Lower lobe of right lung (tissue), 2 donors: Measurements from ENCODE around the gene KIF19. TPM values are rescaled to one million over a fixed set of nuclear protein-coding genes. Genes with fewer than 3 reads are reported as not detected.

Source experiments
- ATAC-seq, 2 donors: fragments of 200-7000 bp; cut with Tn5 transposase; one replicate each; pipeline ENCODE4 v1.9.1; 2020 to 2022; ENCODE audit warnings: mild to moderate bottlenecking in 2 of 2, moderate library complexity in 2 of 2
- DNase-seq: peaks from one replicate; pipeline ENCODE4 v3.0.0-alpha.2; 2020
- H3K27ac ChIP-seq: fragments of 200-600 bp; one replicate; pipeline ENCODE4 v1.8.0; 2022
- H3K27me3 ChIP-seq: fragments of 200-600 bp; one replicate; pipeline ENCODE4 v1.8.0; 2022; ENCODE audit warnings: low read depth
- H3K36me3 ChIP-seq: fragments of 200-600 bp; one replicate; pipeline ENCODE4 v1.8.0; 2022; ENCODE audit warnings: mild to moderate bottlenecking
- H3K4me1 ChIP-seq: fragments of 200-600 bp; one replicate; pipeline ENCODE4 v1.8.0; 2022
- H3K4me3 ChIP-seq: fragments of 200-600 bp; one replicate; pipeline ENCODE4 v1.8.0; 2022; ENCODE audit warnings: mild to moderate bottlenecking
- H3K9me3 ChIP-seq: fragments of 200-600 bp; one replicate; pipeline ENCODE4 v1.8.0; 2022
- CTCF ChIP-seq: fragments of 200-600 bp; IDR thresholded peaks from one replicate; pipeline ENCODE4 v1.8.0; 2022; ENCODE audit warnings: antibody characterized with exemption, mild to moderate bottlenecking
- intact Hi-C: fragments of 100-400 bp; cut with DNase I; formaldehyde crosslinking; loops from one replicate; pipeline ENCODE4 v1.11.0; 2022
- total RNA-seq: library from RNA; stranded (reverse); fragmentation: NEBNext Ultra II Directional; extraction: Animal tissue kit (Norgen Biotek cat#: 25700); gene quantifications from one replicate; pipeline ENCODE4 v1.2.1, GENCODE V29; 2021
- donor health status: DM: no; HTN: yes; CAD: no; lungs with severe emphysema.

Gene KIF19
- total RNA-seq, 1 donor from 2014 or later, result 3.6 TPM

GRCh38 chr17:74329378-74329777 is 3.4 kb downstream of the KIF19 start:
- no peak overlapping the region for H3K27ac ChIP-seq
- no peaks in the 10 kb centered on the region for H3K36me3 ChIP-seq
- intact Hi-C loops, result no loop called here
- no peak overlapping the region for H3K4me3 ChIP-seq
- DNase-seq (no peak), ATAC-seq (no peak)
- no peak for TF ChIP-seq CTCF
- peaks cover 21% of the 10 kb centered on the region for H3K4me1 ChIP-seq
- H3K9me3 ChIP-seq, result no peaks in the 10 kb centered on the region
- peaks cover 26% of the 10 kb centered on the region for H3K27me3 ChIP-seq

GRCh38 chr17:74330446-74330845 is 4.4 kb downstream of the KIF19 start:
- Histone ChIP-seq H3K4me3 (no peak overlapping the region), H3K27me3 (peaks cover 26% of the 10 kb centered on the region), H3K36me3 (no peaks in the 10 kb centered on the region), H3K27ac (no peak overlapping the region), H3K4me1 (peaks cover 17% of the 10 kb centered on the region), H3K9me3 (no peaks in the 10 kb centered on the region)
- intact Hi-C loops, result no loop called here
- DNase-seq, result no peak
- ATAC-seq, result no peak
- TF ChIP-seq CTCF, result no peak

DNA sequence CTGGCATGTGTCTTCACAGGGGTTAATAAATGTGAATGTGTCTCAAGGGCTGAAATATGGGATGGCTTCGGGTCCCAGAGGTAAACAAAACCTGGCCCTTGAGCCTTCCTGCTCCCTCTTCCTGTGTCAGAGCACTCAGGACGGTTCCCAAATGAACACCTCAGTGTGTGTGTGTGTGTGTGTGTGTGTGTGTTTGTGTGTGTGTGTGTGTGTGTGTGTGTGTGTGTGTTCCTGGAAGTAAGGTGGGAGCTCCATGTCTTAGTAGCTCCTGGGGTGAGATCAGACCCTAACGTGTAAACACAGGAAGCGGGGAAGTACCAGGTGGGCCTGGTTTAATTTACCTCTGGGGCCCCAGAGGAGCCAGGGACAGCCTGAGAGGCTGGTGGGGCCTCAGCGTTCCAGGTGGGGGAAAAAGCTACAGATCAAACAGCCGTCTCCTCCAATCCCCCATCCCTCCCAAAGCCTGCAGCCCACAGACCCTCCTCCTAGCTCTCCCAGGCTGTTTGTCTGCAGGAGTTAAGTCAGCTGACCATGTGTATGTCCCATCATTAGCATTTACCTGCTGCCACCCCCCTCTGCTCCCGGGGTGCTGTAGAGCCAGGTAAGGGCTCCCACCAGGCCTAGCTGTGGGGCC is 6.1 kb downstream of the KIF19 start:
- TF ChIP-seq CTCF, result no peak
- Histone ChIP-seq H3K27me3 (peaks cover 15% of the 10 kb centered on the region), H3K36me3 (no peaks in the 10 kb centered on the region), H3K4me1 (peaks cover 2% of the 10 kb centered on the region), H3K9me3 (no peaks in the 10 kb centered on the region), H3K27ac (no peak overlapping the region), H3K4me3 (no peak overlapping the region)
- ATAC-seq, result no peak
- no peak for DNase-seq
- intact Hi-C loops, result no loop called here

GRCh38 chr17:74332763-74333283 is 6.8 kb downstream of the KIF19 start:
- no peaks in the 10 kb centered on the region for H3K36me3 ChIP-seq
- TF ChIP-seq CTCF, result no peak
- no peaks in the 10 kb centered on the region for H3K9me3 ChIP-seq
- H3K27me3 ChIP-seq, result peaks cover 12% of the 10 kb centered on the region
- no peak for ATAC-seq
- intact Hi-C loops, result no loop called here
- H3K27ac ChIP-seq, result no peak overlapping the region
- H3K4me3 ChIP-seq, result no peak overlapping the region
- H3K4me1 ChIP-seq, result no peaks in the 10 kb centered on the region
- DNase-seq, result no peak

DNA sequence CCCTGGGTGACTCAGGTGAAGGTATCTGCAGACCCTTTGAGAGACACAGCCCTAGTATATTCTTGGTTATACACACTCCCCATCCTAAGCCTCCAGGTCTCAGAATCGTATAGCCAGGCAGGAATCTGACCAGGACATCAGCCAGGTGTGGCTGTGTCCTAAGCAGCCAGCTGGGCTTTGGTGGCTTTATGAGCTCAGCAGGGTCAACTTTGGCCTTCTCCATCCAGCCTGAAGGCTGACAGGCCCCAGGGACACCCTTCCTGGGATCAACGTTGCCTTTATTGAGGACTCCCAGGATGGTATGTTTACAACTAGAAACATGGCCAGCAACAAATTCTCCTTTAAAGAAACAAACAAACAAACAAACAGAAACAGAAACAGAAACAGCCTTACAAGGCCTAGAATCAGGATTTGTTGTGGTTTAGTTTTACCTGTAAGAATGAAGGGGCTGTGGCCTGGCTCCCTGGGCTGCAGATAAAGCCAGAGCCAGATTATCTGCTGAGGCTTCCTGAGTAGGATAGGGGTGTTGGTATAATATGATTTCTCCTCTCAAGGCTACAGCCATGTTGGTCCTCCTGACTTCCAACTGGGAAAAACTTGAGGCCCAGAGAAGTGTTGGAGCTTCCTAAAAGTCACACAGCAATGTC is 8.5 kb downstream of the KIF19 start:
- intact Hi-C loops, result no loop called here
- ATAC-seq, result no peak
- Histone ChIP-seq H3K36me3 (no peaks in the 10 kb centered on the region), H3K27ac (no peak overlapping the region), H3K4me3 (no peak overlapping the region), H3K27me3 (peaks cover 10% of the 10 kb centered on the region), H3K9me3 (no peaks in the 10 kb centered on the region), H3K4me1 (no peaks in the 10 kb centered on the region)
- no peak for DNase-seq
- no peak for TF ChIP-seq CTCF
